Motor neuron (in vitro differentiated cells): ENCODE measurements around the gene ANKRD34A. TPM values are rescaled to one million over a fixed set of nuclear protein-coding genes. Genes with fewer than 3 reads are reported as not detected.

Experiments used
- ATAC-seq, 8 experiments: fragments of 200-7000 bp; cut with Tn5 transposase; replicated peaks in 6 of 8; 2 replicates each; pipeline ENCODE4 v1.8.0; 2021; ENCODE audit warnings: mild to moderate bottlenecking in 8 of 8, moderate library complexity in 8 of 8
- H3K27ac ChIP-seq, 2 donors: fragments of 250-450 bp; sonication (Bioruptor Pico); 2 replicates each; pipeline ENCODE4 v1.9.0; 2021; ENCODE audit warnings: antibody characterized with exemption in 2 of 2, mild to moderate bottlenecking in 2 of 2, moderate library complexity in 1 of 2
- H3K4me1 ChIP-seq, 2 donors: fragments of 250-450 bp; sonication (Bioruptor Pico); replicated peaks in 1 of 2; 2 replicates each; pipeline ENCODE4 v1.6.1; 2021; ENCODE audit warnings: antibody characterized with exemption in 2 of 2, mild to moderate bottlenecking in 2 of 2, moderate library complexity in 1 of 2
- H3K4me3 ChIP-seq, 5 donors: fragments of 250-450 bp; sonication (Bioruptor Pico); 2 replicates each; pipeline ENCODE4 v1.9.0; 2021; ENCODE audit warnings: antibody characterized with exemption in 5 of 5, mild to moderate bottlenecking in 5 of 5, moderate library complexity in 4 of 5
- WGBS, 10 experiments: fragments of 450-650 bp; shearing (Covaris generic); methylation state at CpG; one replicate each; pipeline ENCODE4 v1.0.0; 2022; 5-methylcytosine and 5-hydroxymethylcytosine counted together
- in situ Hi-C, 9 experiments: fragments of 400-800 bp; cut with MboI; loops; one replicate each; pipeline ENCODE4 v1.15.0; 2021; ENCODE audit warnings: low sequenced_read_pairs in 9 of 9, low pct_unique_long_range_greater_than_20kb in 2 of 9; ENCODE audit not compliant: unreplicated experiment in 9 of 9
- total RNA-seq, 8 experiments: library from RNA; unstranded; fragments of 300-600 nt; gene quantifications; 2 replicates each; pipeline versions ENCODE4 v1.2.3 to v1.2.4, GENCODE V29; 2022

The ANKRD34A gene
- total RNA-seq, 8 experiments from 2014 or later: 1.1 to 3.8 (median 1.8) TPM

- peak overlapping the region; percentile 53 to 79 (median 67) for H3K4me3 ChIP-seq
- in situ Hi-C loops: no loop called here
- H3K4me1 ChIP-seq: peaks cover 8 to 14% of the 10 kb centered on the region in 2 donors
- 0 to 15% (median 0%) methylated on average over 2 to 13 of the region's 13 CpGs; no CpG with 5 or more reads in 1 of the 10 experiments for WGBS, 10 experiments
- peak in 1 of 8 experiments; percentile 1 for ATAC-seq
- H3K27ac ChIP-seq: peak overlapping the region; percentile 66 to 78
These were observed 31.6 kb upstream of the ANKRD34A start for GRCh38 chr1:145995964-145996432.

- peak overlapping the region; percentile 53 to 79 (median 67) for H3K4me3 ChIP-seq
- H3K4me1 ChIP-seq: peaks cover 8 to 14% of the 10 kb centered on the region in 2 donors
- in situ Hi-C loops: no loop called here
- no peak for ATAC-seq
- 0 to 11% (median 3%) methylated on average over 3 to 8 of the region's 8 CpGs for WGBS, 10 experiments
- peak overlapping the region; percentile 66 to 78 for H3K27ac ChIP-seq
These were observed 30.9 kb upstream of the ANKRD34A start for GRCh38 chr1:145995148-145995881.

GRCh38 chr1:145994391-145995120 is 30.2 kb upstream of the ANKRD34A start:
- H3K27ac ChIP-seq: peak overlapping the region; percentile 66 to 78
- in situ Hi-C loops: no loop called here
- peak overlapping the region; percentile 53 to 79 (median 67) for H3K4me3 ChIP-seq
- H3K4me1 ChIP-seq: peaks cover 8 to 14% of the 10 kb centered on the region in 2 donors
- WGBS, 10 experiments: 7 to 71% (median 24%) methylated on average over 1 to 10 of the region's 10 CpGs
- no peak for ATAC-seq

- in situ Hi-C loops: no loop called here
- peaks cover 8 to 14% of the 10 kb centered on the region in 2 donors for H3K4me1 ChIP-seq
- WGBS, 10 experiments: 20 to 89% (median 52%) methylated on average over 1 to 6 of the region's 6 CpGs
- peak overlapping the region; percentile 53 to 79 (median 67) for H3K4me3 ChIP-seq
- peak in 1 of 8 experiments; percentile 2 for ATAC-seq
- H3K27ac ChIP-seq: peak overlapping the region; percentile 2 to 44
These were observed 29.4 kb upstream of the ANKRD34A start for GRCh38 chr1:145993618-145994390.

- WGBS, 10 experiments: 58 to 100% (median 77%) methylated on average over 1 to 5 of the region's 5 CpGs
- Histone ChIP-seq H3K27ac (peak overlapping the region in 1 of 2 donors; percentile 29), H3K4me3 (peak overlapping the region; percentile 53 to 79 (median 67)), H3K4me1 (peaks cover 3 to 8% of the 10 kb centered on the region in 2 donors)
- ATAC-seq: no peak
- in situ Hi-C loops: no loop called here
These were observed 28.7 kb upstream of the ANKRD34A start for GRCh38 chr1:145992958-145993617.

- ATAC-seq: no peak
- Histone ChIP-seq H3K27ac (peak overlapping the region; percentile 7 to 29), H3K4me1 (peaks cover 0 to 3% of the 10 kb centered on the region in 2 donors), H3K4me3 (peak overlapping the region; percentile 53 to 79 (median 67))
- 43 to 100% (median 100%) methylated on average over 1 of the region's 1 CpG; no CpG with 5 or more reads in 1 of the 10 experiments for WGBS, 10 experiments
- in situ Hi-C loops: no loop called here
These were observed 28.1 kb upstream of the ANKRD34A start for GRCh38 chr1:145992502-145992936.

- peak overlapping the region; percentile 53 to 79 (median 67) for H3K4me3 ChIP-seq
- no peak for ATAC-seq
- peaks cover 0 to 3% of the 10 kb centered on the region in 2 donors for H3K4me1 ChIP-seq
- H3K27ac ChIP-seq: peak overlapping the region; percentile 36
- in situ Hi-C loops: no loop called here
- WGBS, 10 experiments: 39 to 100% (median 74%) methylated on average over 2 to 10 of the region's 10 CpGs; no CpG with 5 or more reads in 1 of the 10 experiments
These were observed 27.5 kb upstream of the ANKRD34A start for GRCh38 chr1:145991735-145992412.

- in situ Hi-C loops: no loop called here
- Histone ChIP-seq H3K27ac (peak overlapping the region in 1 of 2 donors; percentile 36), H3K4me3 (peak overlapping the region; percentile 53 to 79 (median 67)), H3K4me1 (peaks cover 10 to 11% of the 10 kb centered on the region in 2 donors)
- 38 to 100% (median 85%) methylated on average over 1 to 7 of the region's 7 CpGs for WGBS, 10 experiments
- ATAC-seq: peak in 5 of 8 experiments; percentile 11 to 31 (median 15)
These were observed 26.0 kb upstream of the ANKRD34A start for GRCh38 chr1:145990249-145990855.

GRCh38 chr1:145988773-145989172 is 24.4 kb upstream of the ANKRD34A start:
- 20 to 90% (median 81%) methylated on average over 1 to 5 of the region's 5 CpGs; no CpG with 5 or more reads in 1 of the 10 experiments for WGBS, 10 experiments
- in situ Hi-C loops: no loop called here
- Histone ChIP-seq H3K27ac (no peak overlapping the region), H3K4me1 (peaks cover 10 to 16% of the 10 kb centered on the region in 2 donors), H3K4me3 (no peak overlapping the region)
- no peak for ATAC-seq

- Histone ChIP-seq H3K4me1 (peaks cover 10 to 16% of the 10 kb centered on the region in 2 donors), H3K27ac (no peak overlapping the region), H3K4me3 (no peak overlapping the region)
- in situ Hi-C loops: no loop called here
- 100% methylated on average over 1 of the region's 1 CpG; no CpG with 5 or more reads in 5 of the 10 experiments for WGBS, 10 experiments
- ATAC-seq: no peak
These were observed 23.6 kb upstream of the ANKRD34A start for GRCh38 chr1:145987926-145988325.

- in situ Hi-C loops: no loop called here
- 75 to 100% (median 93%) methylated on average over 1 to 6 of the region's 6 CpGs; no CpG with 5 or more reads in 1 of the 10 experiments for WGBS, 10 experiments
- Histone ChIP-seq H3K27ac (no peak overlapping the region), H3K4me3 (no peak overlapping the region), H3K4me1 (peaks cover 7 to 16% of the 10 kb centered on the region in 2 donors)
- ATAC-seq: no peak
These were observed 22.2 kb upstream of the ANKRD34A start for GRCh38 chr1:145986551-145986950.
